NCI-H2107 treated with DMSO at 0.1 percent for 48 hours (cell line): ENCODE results near the gene MYBPH.
A peak's percentile ranks its signal among the peaks of the same experiment; 100 is the strongest.

ENCODE experiments used
- DNase-seq: peaks from one replicate; lab custom pipeline; 2025; ENCODE audit not compliant: unreplicated experiment; lab: John Stamatoyannopoulos, UW

Gene MYBPH

DNA sequence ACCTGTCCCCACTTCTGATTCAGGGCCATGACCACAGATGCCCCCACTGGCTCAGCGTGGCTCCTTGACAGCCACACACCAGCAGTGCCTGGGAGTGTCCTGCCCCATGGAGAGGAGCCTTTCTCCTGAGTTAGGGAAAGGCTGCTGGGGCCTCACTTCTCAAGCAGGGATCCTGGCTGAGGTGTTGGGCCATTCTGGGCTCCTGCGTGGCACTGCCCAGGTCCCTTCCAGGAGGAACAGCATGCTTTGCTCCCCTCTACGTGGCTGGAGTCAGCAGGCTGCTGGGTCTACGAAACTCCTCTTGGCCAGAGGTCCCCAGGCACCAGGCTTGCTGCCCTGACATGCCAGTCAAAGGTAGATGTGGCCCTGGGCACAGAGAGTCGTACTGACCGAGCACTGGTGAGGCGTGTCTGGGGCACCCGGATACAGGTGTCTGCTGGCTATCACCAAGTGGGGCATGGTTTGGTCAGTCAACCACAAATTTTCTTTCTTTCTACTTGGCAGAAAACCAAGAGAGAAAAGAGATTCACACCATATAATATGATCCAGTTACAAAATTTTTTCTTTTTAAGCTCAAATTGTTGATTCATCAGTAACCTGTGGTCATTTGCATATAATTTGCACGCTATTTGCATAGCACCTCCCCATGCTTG lies 44.0 kb downstream of the MYBPH start:
- no peak for DNase-seq

DNA sequence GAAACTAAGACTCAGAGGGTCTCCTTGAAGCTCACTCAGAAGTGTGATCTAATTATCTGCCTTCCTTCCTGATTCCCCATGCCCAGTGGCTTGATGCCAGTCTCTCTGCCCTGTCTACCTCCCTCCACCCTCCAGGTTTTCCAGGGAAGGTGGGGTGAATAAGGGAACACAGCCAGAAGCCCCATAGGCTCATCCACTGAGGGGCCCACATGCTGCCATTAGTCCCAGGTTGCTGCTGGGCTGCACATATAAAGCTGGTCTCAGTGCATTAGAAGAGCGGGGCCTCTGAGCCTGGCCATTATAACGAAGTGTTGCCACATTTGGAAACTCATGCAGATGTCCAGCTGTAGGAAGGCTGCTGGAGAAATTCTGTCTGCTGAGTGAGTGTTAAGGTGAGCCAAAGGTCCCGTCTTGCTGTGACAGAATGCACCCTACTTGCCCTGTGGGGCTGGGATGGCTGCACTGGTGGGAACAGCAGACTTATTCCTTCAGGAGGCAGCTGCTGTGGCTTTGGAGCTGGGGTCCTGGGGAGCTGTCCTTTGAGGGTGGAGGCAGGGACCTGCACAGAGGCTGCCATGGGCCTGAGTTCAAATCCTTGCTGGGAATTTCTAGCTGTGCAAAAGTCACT lies 45.2 kb downstream of the MYBPH start:
- DNase-seq: no peak

DNA sequence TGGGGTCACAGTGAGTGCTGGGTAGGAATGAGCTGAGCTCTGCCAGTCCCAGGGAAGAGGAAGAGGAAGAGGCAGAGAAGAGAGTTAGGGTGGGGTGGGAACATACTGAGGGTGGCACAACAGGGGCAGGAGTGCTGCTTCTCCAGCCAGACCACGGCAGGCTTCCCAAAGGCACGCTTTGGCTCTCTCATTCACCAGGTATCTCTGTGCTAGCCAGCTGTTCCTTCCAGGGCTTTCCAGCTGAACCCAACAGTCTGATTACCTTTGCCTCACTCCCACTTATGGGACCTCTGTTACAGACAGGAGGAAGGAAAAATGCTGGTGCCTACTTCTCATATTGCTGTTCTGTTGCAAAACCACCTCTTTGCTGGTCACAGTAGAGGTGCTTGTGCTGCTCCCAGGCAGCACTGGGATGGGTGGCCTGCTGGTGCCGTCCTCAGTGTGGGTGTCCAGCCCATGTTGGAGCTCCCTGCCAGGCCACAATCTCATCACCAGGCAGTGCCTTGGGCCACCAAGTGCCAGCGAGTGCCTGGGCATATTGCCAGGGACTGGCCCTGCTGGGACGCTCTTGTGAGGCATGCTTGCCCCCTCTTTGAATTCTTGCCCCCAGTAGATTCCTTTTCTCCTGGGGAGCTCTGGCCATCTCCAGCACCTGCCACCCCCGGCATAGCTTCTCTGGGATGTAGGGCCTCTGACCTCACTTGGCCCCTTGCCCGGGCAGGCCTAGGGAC lies 46.0 kb downstream of the MYBPH start:
- peak; percentile 42 for DNase-seq

DNA sequence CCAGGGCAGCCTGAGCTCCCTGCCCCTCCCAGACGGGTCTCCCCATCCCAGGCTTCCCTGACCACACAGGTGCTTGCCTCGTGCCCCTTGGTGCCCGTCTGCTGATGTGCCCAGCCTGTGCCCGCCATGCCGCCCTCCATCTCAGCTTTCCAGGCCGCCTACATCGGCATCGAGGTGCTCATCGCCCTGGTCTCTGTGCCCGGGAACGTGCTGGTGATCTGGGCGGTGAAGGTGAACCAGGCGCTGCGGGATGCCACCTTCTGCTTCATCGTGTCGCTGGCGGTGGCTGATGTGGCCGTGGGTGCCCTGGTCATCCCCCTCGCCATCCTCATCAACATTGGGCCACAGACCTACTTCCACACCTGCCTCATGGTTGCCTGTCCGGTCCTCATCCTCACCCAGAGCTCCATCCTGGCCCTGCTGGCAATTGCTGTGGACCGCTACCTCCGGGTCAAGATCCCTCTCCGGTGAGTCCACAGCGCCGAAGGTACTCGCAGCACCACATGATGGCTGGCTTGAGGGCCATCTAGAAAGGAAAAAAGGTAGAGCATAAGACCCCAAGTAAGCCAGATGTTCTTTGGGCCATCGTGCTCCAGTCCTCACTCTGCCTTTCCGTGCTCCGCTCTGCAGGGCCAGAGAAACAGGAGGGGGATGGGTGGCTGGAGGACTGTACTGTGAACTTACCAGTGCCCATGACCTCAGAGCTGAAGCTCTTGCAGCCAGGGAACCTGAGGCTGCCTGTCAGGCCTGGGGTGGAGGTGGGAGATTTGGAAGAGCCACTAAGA lies 46.7 kb downstream of the MYBPH start:
- DNase-seq: no peak

DNA sequence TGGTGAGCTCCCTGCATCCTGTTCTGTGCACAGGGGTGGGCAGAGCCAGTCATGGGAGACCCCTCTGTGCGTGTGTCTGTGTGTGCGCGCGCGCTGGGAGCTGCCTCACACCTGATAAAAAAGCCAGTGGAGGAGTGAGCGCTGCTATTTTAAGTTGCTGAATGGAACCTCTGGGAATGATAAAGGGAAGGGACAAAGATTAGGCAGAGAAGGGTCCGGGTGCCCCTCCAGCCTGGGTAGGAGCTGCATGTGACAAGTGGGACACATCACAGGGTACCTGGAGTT lies 47.3 kb downstream of the MYBPH start:
- DNase-seq: no peak

DNA sequence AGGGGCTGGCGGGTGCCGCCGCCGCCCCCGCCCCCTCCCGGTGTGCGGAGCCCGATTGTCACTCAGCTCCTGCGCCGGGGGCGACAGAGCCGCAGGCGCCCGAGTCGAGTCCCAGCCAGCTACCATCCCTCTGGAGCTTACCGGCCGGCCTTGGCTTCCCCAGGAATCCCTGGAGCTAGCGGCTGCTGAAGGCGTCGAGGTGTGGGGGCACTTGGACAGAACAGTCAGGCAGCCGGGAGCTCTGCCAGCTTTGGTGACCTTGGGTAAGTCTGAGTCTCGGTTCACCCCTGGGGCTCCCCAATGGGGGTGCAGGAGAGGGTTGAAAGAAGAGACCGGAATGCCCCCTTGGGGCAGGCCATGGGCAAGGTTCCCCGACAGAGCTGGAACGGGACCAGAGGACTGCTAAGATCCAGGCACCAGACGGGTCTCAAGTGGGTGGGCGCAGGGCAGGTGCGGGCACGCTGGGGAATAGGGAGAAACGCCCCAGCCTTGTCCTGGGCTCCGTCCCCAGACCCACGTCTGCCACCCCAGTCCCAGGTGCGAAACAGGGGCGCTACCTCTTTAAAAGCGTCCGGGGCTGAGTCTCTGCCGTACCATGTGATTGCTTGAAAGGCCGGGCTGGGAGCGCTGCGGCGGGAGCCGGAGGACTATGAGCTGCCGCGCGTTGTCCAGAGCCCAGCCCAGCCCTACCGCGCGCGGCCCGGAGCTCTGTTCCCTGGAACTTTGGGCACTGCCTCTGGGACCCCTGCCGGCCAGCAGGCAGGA lies 47.8 kb downstream of the MYBPH start, which contains the start of gene ADORA1:
ADORA1 (plus strand) TSS at position 61 of the 765 bp plus-strand sequence. CDS start 1,116 bp downstream, outside the sequence.
- peak; percentile 58 for DNase-seq

DNA sequence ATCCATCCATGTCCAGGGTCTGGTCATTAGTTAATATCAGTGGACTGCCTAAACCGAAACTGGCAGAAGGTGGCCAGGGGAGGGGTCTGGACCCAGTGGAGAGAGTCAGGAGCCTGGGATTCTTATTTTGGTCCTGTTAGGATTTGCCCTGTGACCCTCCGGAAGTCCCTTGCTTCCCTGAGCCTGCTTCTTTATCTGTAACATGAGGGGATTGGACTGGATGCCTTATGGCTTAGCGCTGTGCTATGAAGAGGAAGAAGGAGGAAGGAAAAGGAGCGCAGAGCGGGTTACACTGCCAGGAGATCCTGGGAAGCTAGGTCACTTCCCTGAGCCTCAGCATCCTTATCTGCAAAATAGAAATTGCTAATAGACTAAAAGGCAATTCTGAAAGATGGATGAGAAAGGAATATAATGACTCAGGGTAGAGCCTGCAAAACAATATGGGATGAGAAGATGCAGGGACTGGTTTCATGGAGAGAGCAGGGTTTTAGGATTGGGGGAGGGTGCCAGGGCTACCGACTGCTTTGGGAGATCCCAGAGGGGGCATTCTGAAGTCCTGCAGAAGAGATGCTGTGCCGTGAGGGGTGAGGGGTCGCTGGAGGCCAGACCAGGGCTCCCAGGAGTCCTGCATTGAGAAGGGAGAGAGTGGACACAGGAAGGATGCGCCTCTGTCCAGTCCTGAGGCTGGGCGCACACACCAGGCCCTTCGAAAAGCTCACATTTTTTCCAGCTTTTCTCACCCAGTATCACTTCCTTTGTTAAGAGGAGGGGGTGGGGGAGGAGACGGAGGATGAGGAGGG lies 48.6 kb downstream of the MYBPH start:
- no peak for DNase-seq

DNA sequence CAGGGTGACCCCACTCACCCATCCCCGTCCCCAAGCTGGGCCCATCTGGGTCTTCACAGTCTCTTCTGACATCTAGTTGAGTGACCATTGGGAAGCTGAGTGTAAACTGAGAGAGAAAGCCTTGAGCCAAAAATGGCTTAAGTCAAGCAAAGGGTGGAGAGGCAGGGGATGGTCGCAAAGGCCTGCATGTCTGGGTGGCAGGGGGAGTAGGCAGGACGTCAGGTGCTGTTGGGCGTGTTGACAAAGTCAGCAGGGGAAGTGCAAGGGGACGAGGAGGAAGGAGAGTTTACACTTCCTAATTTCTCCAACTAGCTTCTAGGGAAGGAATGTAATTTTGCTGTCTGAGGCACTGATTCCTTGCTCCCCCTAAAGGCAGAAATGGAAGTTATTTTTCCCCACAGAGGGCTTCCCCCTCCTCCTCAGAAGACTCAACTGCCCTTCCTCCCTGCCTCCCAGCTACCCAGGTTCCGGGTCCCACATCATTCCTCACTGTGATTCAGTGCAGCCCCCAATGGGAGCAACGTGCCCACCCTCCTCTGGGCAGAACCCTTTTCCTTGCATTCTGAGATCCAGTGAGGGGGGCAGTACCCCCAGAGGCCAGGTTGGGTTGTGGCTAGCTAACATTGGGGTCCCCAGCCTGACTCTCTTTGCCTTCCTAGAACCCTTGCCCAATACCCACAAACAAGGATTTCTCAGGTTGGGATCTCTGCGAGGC lies 49.3 kb downstream of the MYBPH start:
- DNase-seq: no peak

DNA sequence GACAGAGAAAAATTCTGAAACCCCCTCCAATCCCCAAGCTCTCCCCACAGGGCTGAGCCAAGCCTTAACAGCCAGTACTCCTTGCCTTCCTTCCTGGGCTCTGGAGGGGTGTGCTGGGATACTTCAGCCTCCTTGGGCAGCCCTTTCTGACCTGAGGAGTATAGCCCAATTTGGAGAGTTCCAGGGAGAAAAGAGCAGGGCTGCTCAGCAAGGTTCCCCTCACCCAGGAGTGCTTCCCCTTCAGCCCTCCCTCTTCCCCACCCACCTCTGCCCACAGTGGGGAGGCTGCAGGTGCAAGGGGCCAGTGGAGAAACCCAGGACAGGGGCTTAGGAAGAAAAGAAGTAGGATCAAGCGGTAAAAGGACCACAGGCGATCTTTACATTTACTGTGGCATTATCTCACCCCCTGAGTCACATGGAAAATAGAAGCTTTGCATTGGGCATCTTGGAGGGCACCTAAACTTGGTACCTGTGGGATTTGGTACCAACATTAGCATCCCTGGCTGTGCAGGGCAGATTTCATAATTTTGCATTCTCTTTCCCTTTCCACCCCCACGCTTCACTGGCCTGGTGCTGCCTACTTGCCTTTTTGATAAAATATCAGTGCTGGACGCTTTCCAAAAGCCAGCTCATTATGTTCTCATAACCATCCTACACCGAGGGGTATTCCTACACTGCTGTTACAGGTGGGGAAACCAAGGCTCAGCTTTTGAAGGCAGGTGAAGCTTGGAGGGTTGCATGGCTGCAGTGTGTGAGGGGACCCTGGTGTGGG lies 50.9 kb downstream of the MYBPH start:
- no peak for DNase-seq

DNA sequence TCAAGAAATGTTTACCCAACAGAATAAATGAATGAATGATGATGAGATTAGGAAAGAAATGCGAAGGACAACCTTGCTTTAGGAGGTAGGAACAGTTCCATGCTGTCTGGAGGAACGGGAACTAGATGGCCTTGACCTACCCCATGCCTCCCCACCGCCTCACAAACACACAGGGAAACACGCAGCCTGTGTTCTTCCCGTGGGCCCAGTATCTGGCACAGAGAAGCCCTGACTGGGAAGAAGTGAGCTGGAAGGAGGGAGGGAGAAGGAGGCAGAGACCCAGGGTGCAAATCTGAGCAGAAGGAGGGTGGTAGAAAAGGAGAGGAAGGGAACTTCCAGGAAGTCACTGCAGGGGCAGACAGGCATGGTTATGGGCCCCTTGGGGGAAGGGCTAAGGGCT lies 51.6 kb downstream of the MYBPH start:
- DNase-seq: no peak

DNA sequence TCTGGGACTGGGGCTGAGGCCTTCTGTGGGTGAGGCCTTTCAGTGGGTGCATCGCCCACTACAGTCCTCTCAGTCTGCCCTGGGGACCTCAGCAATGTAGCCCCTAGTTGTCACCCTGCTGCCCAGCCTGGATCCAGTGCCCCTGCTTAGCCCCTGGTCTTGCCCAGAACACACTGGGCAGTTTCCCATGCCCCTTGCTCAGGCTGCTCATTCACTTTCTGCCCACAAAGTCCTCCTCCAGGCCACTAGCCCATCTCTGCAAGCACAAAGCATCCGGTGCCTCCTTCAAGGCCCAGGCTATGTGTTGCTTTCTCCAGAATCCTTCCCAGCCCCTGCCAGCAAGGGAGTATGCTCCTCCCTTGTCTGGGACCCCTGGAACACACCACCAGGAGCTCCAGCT lies 53.5 kb downstream of the MYBPH start:
- no peak for DNase-seq

DNA sequence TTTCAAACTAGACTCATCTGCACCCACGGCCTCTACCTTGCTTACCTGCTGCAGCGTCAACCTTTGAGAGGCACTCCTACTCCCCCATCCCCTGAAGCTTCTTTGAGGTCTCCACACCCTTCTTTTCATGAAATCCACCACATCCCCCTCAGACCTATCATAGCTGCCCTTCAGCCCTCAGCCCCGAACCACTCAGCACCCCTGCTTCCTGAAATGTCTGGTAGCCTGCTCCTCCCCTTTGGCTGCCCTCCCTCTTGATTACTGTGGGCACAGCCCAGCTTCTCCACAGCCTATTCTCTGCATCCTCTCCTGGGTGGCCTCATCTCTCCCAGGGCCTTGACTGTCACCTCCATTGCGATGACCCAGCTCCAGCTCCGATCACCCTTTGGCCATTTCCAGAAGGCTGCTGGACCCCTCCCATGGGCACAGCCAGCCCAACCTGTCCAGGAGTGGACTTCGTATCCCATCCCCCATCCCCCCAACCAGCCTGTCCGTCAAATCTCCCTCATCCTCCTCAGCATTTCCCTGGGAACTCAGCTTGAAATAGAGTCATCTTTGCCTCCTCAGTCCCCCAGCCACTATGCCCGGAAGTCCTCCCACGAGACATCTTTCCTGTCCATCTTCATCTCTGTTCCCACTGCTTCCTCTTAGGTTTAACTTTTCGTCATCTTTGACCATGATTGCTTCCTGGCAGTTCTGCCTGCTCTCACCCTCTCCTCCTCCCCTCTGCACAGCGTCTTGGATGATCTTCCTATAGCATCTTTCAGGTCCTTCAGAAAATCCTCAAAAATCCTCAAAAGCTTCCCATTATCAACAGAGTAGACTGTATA lies 54.2 kb downstream of the MYBPH start:
- DNase-seq: no peak

DNA sequence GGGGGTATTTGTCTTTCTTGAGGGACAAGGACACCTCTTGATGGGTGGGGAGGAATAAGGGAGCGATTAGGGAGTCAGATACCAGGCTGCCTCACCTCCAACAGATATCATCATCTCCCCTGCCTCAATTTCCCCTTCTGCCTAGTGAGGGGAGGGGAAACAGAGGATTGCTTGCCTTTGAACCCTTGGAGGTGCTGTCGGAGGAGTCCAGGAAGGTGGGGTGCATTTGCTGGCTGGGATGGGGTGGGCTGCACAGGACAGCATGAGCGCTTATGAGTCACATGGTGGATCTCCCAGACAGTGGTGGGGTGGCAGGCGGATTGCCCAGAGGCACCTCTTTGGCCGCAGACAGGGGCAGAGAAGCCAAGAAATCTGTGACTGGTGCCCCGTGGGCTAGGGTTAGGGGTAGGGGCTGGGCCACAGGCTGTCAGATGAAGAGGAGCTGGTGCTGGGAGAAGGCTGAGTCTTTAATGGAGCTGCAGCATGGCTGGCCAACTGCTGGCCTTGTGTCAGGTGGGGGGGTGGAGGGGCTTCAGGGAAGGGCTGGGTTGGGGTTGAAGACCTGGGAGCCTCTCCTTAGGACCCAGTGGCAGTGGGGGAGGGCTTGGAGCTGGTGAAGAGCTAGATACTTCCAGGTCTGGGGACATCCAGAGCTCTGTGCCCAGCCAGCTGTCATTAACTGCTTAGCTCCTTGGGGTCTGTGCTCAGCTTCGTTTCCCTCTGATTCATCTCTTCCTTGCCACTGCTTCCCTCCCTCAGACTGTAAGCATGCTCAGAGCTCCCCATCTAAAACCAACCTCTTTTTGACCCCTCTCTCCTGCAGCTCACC lies 55.1 kb downstream of the MYBPH start:
- DNase-seq: no peak
